Neural cell (in vitro differentiated cells): ENCODE data around the gene CLDND2. TPM values are rescaled to one million over a fixed set of nuclear protein-coding genes. Genes with fewer than 3 reads are reported as not detected.

Experiments used
- H2AFZ ChIP-seq: fragments of 200-600, 300-800 bp; sonication (generic), shearing (Covaris generic); 2 replicates; pipeline ENCODE4 v1.6.0; 2014; ENCODE audit warnings: low read depth, mild to moderate bottlenecking, antibody characterized with exemption, low read length, moderate library complexity
- H3F3A ChIP-seq: fragments of 200-600 bp; shearing (Covaris generic); 2 replicates; pipeline ENCODE4 v1.6.1; 2016; ENCODE audit warnings: mild to moderate bottlenecking, moderate library complexity, mixed read lengths, antibody characterized with exemption, low read length; ENCODE audit not compliant: insufficient read depth, poor library complexity, severe bottlenecking
- H3K27ac ChIP-seq: fragments of 200-600, 300-800 bp; sonication (generic), shearing (Covaris generic); 2 replicates; pipeline ENCODE4 v1.5.1; 2014; ENCODE audit warnings: mild to moderate bottlenecking, low read length, moderate library complexity
- H3K27me3 ChIP-seq: fragments of 300-800, 200-600 bp; sonication (generic), shearing (Covaris generic); 2 replicates; pipeline ENCODE4 v1.6.0; 2014; ENCODE audit warnings: mild to moderate bottlenecking, low read depth, low read length, moderate library complexity; ENCODE audit not compliant: insufficient read depth
- H3K36me3 ChIP-seq: fragments of 300-800, 200-600 bp; sonication (generic), shearing (Covaris generic); 2 replicates; pipeline ENCODE4 v1.5.1; 2014; ENCODE audit warnings: mild to moderate bottlenecking, antibody characterized with exemption, low read length, moderate library complexity; ENCODE audit not compliant: insufficient read depth
- H3K4me2 ChIP-seq: fragments of 300-800, 200-600 bp; sonication (generic), shearing (Covaris generic); 2 replicates; pipeline ENCODE4 v1.6.0; 2014; ENCODE audit warnings: mild to moderate bottlenecking, low read length
- H3K4me3 ChIP-seq: fragments of 300-800, 200-600 bp; sonication (generic), shearing (Covaris generic); 2 replicates; pipeline ENCODE4 v1.5.1; 2014; ENCODE audit warnings: mild to moderate bottlenecking, low read length, moderate library complexity
- H3K79me2 ChIP-seq: fragments of 200-600 bp; shearing (Covaris generic); replicated peaks from 2 replicates; pipeline ENCODE4 v1.6.0; 2014; ENCODE audit warnings: mild to moderate bottlenecking, low read length, moderate library complexity; ENCODE audit not compliant: insufficient read depth
- H3K9ac ChIP-seq: fragments of 300-800, 200-600 bp; sonication (generic), shearing (Covaris generic); 2 replicates; pipeline ENCODE4 v1.6.1; 2016; ENCODE audit warnings: mild to moderate bottlenecking, low read length, mixed read lengths
- H3K9me2 ChIP-seq: fragments of 200-600 bp; shearing (Covaris generic); 2 replicates; pipeline ENCODE4 v1.6.1; 2016; ENCODE audit warnings: mild to moderate bottlenecking, low read length, mixed read lengths; ENCODE audit not compliant: insufficient read depth
- H3K9me3 ChIP-seq: fragments of 200-600, 300-800 bp; sonication (generic), shearing (Covaris generic); 2 replicates; pipeline ENCODE4 v1.6.1; 2016; ENCODE audit warnings: mild to moderate bottlenecking, mixed run types, low read length, moderate library complexity, mixed read lengths
- H4K20me1 ChIP-seq: fragments of 200-600 bp; shearing (Covaris generic); 2 replicates; pipeline ENCODE4 v1.6.1; 2016; ENCODE audit warnings: mild to moderate bottlenecking, mixed run types; ENCODE audit not compliant: insufficient read depth
- CTCF ChIP-seq: fragments of 450-650 bp; IDR thresholded peaks from 2 replicates; pipeline ENCODE4 v1.5.1; 2014; ENCODE audit warnings: antibody characterized with exemption, mild to moderate bottlenecking, moderate library complexity; ENCODE audit not compliant: poor library complexity, severe bottlenecking
- EP300 ChIP-seq: fragments of 450-650 bp; conservative IDR thresholded peaks from 2 replicates; pipeline ENCODE4 v1.6.1; 2014; ENCODE audit warnings: antibody characterized with exemption, mild to moderate bottlenecking, moderate library complexity; ENCODE audit not compliant: poor library complexity, severe bottlenecking
- EZH2 ChIP-seq: fragments of 200-600, 300-800 bp; shearing (Covaris generic), sonication (generic); IDR thresholded peaks from 2 replicates; pipeline ENCODE4 v1.6.1; 2014; ENCODE audit warnings: antibody characterized with exemption, low read length, borderline replicate concordance, mild to moderate bottlenecking; ENCODE audit not compliant: insufficient read depth, poor library complexity, severe bottlenecking
- MXI1 ChIP-seq: fragments of 450-650 bp; conservative IDR thresholded peaks from 2 replicates; pipeline ENCODE4 v1.6.1; 2014; ENCODE audit warnings: antibody characterized with exemption, mild to moderate bottlenecking; ENCODE audit not compliant: poor library complexity, severe bottlenecking
- RAD21 ChIP-seq: fragments of 450-650 bp; conservative IDR thresholded peaks from 2 replicates; pipeline ENCODE4 v1.6.1; 2014; ENCODE audit warnings: antibody characterized with exemption, mild to moderate bottlenecking, moderate library complexity
- REST ChIP-seq: IDR thresholded peaks from 2 replicates; pipeline ENCODE4 v1.6.1; 2012; ENCODE audit warnings: borderline replicate concordance
- SMC3 ChIP-seq: fragments of 450-650 bp; conservative IDR thresholded peaks from 2 replicates; pipeline ENCODE4 v1.6.1; 2014; ENCODE audit warnings: antibody characterized with exemption, mild to moderate bottlenecking, moderate library complexity; ENCODE audit not compliant: poor library complexity
- polyA plus RNA-seq: library from polyadenylated mRNA; depleted of rRNA; stranded (reverse); fragments of >200 nt; gene quantifications from 2 replicates; pipeline ENCODE4 v1.2.3, GENCODE V29; 2014

The CLDND2 gene
- polyA plus RNA-seq, 1 donor from 2014 or later, result not detected

GRCh38 chr19:51345076-51345620 is 23.7 kb downstream of the CLDND2 start:
- Histone ChIP-seq H2AFZ (no peak overlapping the region), H3K9ac (no peak overlapping the region), H3F3A (no peaks in the 10 kb centered on the region), H3K27ac (no peak overlapping the region), H3K9me2 (no peaks in the 10 kb centered on the region), H3K4me3 (no peak overlapping the region), H3K4me2 (no peak overlapping the region), H3K79me2 (no peaks in the 10 kb centered on the region), H3K27me3 (peaks cover 4% of the 10 kb centered on the region), H3K36me3 (no peaks in the 10 kb centered on the region), H4K20me1 (no peaks in the 10 kb centered on the region), H3K9me3 (no peaks in the 10 kb centered on the region)
- no peak for TF ChIP-seq SMC3

GRCh38 chr19:51342631-51343569 is 25.9 kb downstream of the CLDND2 start:
- no peak overlapping the region for H3K9ac ChIP-seq
- H3K27me3 ChIP-seq, result peaks cover 5% of the 10 kb centered on the region
- H3K27ac ChIP-seq, result no peak overlapping the region
- no peaks in the 10 kb centered on the region for H3K9me3 ChIP-seq
- H3K9me2 ChIP-seq, result no peaks in the 10 kb centered on the region
- no peaks in the 10 kb centered on the region for H3K36me3 ChIP-seq
- TF ChIP-seq MXI1 (no peak), SMC3 (no peak), CTCF (no peak), EP300 (no peak), RAD21 (no peak), EZH2 (no peak), REST (no peak)
- H4K20me1 ChIP-seq, result no peaks in the 10 kb centered on the region
- no peaks in the 10 kb centered on the region for H3F3A ChIP-seq
- no peaks in the 10 kb centered on the region for H3K79me2 ChIP-seq
- H2AFZ ChIP-seq, result no peak overlapping the region
- H3K4me3 ChIP-seq, result no peak overlapping the region
- no peak overlapping the region for H3K4me2 ChIP-seq
